K562 (cell line): ENCODE measurements around the gene CTSD. TPM values are rescaled to one million over a fixed set of nuclear protein-coding genes. Genes with fewer than 3 reads are reported as not detected.

Source experiments
- FUS ChIP-seq: fragments of 200-400 bp; formaldehyde crosslinking; optimal IDR thresholded peaks from 2 replicates; pipeline ENCODE3; 2017; ENCODE audit warnings: low read depth, low read length
- IFI16 ChIP-seq: fragments of 250-450 bp; sonication (Bioruptor Pico); IDR thresholded peaks from 2 replicates; pipeline ENCODE4 v2.1.2; 2022; ENCODE audit warnings: mild to moderate bottlenecking, inconsistent platforms
- NEUROD1 ChIP-seq: fragments of 150-350 bp; IDR thresholded peaks from 2 replicates; pipeline ENCODE4 v1.6.1; 2014; ENCODE audit warnings: borderline replicate concordance, low read length, low read depth; ENCODE audit not compliant: partially characterized antibody
- NR3C1 ChIP-seq: sonication (generic); formaldehyde crosslinking; IDR thresholded peaks from 2 replicates; pipeline ENCODE4 v1.8.1; 2022; ENCODE audit warnings: missing genetic modification reagents
- POLR2B ChIP-seq: fragments of 450-650 bp; IDR thresholded peaks from 2 replicates; pipeline ENCODE4 v1.6.1; 2018; ENCODE audit warnings: low read depth; ENCODE audit not compliant: partially characterized antibody
- PRPF4 ChIP-seq: fragments of 200-400 bp; formaldehyde crosslinking; IDR thresholded peaks from one replicate; pipeline ENCODE4 v1.6.1; 2017; ENCODE audit warnings: low read length, low read depth, mild to moderate bottlenecking; ENCODE audit not compliant: insufficient read depth, poor library complexity, severe bottlenecking
- SMARCA4 ChIP-seq: fragments of 450-650 bp; IDR thresholded peaks from 2 replicates; pipeline ENCODE4 v1.6.1; 2016
- TBL1XR1 ChIP-seq, 2 experiments: IDR thresholded peaks; 2 replicates each; pipeline ENCODE4 v1.6.1; 2012; ENCODE audit warnings: improper control_type of control experiment in 2 of 2, low read length in 2 of 2, mild to moderate bottlenecking in 1 of 2
- THRAP3 ChIP-seq: fragments of 450-650 bp; IDR thresholded peaks from 2 replicates; pipeline ENCODE4 v1.6.1; 2016; ENCODE audit warnings: mild to moderate bottlenecking, inconsistent platforms, borderline replicate concordance
- ZNF280B ChIP-seq: fragments of 250-450 bp; sonication (Bioruptor Pico); IDR thresholded peaks from 2 replicates; pipeline ENCODE4 v1.5.1; 2021; ENCODE audit warnings: mild to moderate bottlenecking
- ZNF316 ChIP-seq: fragments of 450-650 bp; IDR thresholded peaks from 2 replicates; pipeline ENCODE4 v1.6.1; 2016
- ZNF445 ChIP-seq: fragments of 250-450 bp; sonication (Bioruptor Pico); IDR thresholded peaks from 2 replicates; pipeline ENCODE4 v1.4.0; 2020; ENCODE audit warnings: low read depth, mild to moderate bottlenecking, moderate library complexity
- ZNF561 ChIP-seq: fragments of 450-650 bp; formaldehyde crosslinking; conservative IDR thresholded peaks from 2 replicates; pipeline ENCODE4 v1.4.0; 2020; ENCODE audit warnings: mild to moderate bottlenecking, moderate library complexity
- ZNF695 ChIP-seq: fragments of 450-650 bp; formaldehyde crosslinking; IDR thresholded peaks from 2 replicates; pipeline ENCODE4 v1.4.0; 2020; ENCODE audit warnings: mild to moderate bottlenecking, moderate library complexity
- polyA plus RNA-seq, 8 experiments: library from polyadenylated mRNA; depleted of rRNA in 4 of 8; stranded (reverse) in 5 of 8; unstranded in 3 of 8; fragments of >200 nt; fragmentation: Nextera tagmentation in 2 of 8; fragmentation: Illumina TruSeq in 1 of 8; extraction: Ambion mirVana in 2 of 8; extraction: Trizol in 1 of 8; gene quantifications; 2 replicates each; pipeline versions ENCODE4 v1.2.1 to v1.2.3, GENCODE V29; 2011 to 2014; ENCODE audit warnings: inconsistent platforms in 1 of 8, missing spikeins in 1 of 8
- total RNA-seq, 7 experiments: library from RNA; depleted of rRNA in 6 of 7; stranded (reverse); fragments of >200 nt in 6 of 7; fragmentation: Illumina TruSeq in 2 of 7; extraction: Trizol in 2 of 7; gene quantifications; 2 replicates each; pipeline versions ENCODE4 v1.2.1 to v1.2.3, GENCODE V29; 2011 to 2021; ENCODE audit warnings: low replicate concordance in 1 of 7
- TF ChIP-seq, protein P1 (sequence below): fragments of 450-650 bp; IDR thresholded peaks from 2 replicates; pipeline ENCODE4 v1.6.1; 2016; ENCODE audit warnings: mild to moderate bottlenecking, moderate library complexity

CTSD gene
- total and polyA plus RNA-seq, 9 of the 15 experiments (the other 6 are each of a cell fraction or from before 2014, with no cell fraction given), result 1.0 to 112 (median 40.9) TPM

DNA sequence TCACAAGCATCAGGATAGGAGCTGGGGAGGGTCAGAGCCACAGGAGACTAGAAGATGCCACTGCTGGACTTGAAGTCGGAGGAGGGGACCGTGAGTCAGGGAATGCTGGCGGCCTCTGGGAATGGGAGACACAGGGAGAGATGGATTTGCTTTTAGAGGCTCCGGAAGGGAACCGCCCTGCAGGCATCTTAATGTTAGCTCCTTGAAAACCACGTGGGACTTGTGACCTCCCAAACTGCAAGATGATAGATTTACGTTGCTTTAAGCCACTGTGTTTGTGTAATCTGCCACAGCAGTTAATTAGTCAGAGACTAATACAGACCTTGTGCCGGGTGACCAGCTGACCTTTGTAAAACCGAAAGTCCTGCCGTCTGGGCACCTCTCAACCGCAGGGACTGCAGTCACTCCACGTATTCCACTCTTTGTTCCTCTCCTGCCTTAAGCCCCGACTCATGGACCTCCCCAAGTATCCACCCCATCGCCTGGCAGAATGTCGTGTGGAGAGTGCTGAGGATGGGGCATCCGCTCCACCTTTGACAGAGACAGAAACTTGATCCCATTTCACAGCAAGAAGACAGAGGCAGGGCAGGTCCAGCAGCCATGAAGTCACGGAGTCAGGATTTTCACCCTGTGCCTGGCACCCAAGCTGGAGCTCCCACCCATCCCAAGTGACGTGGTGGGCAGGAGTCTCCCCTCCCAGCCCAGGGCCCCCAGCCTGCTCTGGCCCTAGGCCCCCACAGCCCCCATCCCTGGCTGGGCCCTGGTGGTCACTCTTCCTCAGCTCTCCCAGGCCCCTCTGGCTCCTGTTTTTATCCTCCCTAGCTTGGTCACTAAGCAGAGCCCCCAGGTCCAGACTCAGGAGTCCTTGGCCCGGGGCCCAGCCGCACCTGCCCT, 19.4 kb upstream of the CTSD start (continued):
- TF ChIP-seq, protein P1, sequence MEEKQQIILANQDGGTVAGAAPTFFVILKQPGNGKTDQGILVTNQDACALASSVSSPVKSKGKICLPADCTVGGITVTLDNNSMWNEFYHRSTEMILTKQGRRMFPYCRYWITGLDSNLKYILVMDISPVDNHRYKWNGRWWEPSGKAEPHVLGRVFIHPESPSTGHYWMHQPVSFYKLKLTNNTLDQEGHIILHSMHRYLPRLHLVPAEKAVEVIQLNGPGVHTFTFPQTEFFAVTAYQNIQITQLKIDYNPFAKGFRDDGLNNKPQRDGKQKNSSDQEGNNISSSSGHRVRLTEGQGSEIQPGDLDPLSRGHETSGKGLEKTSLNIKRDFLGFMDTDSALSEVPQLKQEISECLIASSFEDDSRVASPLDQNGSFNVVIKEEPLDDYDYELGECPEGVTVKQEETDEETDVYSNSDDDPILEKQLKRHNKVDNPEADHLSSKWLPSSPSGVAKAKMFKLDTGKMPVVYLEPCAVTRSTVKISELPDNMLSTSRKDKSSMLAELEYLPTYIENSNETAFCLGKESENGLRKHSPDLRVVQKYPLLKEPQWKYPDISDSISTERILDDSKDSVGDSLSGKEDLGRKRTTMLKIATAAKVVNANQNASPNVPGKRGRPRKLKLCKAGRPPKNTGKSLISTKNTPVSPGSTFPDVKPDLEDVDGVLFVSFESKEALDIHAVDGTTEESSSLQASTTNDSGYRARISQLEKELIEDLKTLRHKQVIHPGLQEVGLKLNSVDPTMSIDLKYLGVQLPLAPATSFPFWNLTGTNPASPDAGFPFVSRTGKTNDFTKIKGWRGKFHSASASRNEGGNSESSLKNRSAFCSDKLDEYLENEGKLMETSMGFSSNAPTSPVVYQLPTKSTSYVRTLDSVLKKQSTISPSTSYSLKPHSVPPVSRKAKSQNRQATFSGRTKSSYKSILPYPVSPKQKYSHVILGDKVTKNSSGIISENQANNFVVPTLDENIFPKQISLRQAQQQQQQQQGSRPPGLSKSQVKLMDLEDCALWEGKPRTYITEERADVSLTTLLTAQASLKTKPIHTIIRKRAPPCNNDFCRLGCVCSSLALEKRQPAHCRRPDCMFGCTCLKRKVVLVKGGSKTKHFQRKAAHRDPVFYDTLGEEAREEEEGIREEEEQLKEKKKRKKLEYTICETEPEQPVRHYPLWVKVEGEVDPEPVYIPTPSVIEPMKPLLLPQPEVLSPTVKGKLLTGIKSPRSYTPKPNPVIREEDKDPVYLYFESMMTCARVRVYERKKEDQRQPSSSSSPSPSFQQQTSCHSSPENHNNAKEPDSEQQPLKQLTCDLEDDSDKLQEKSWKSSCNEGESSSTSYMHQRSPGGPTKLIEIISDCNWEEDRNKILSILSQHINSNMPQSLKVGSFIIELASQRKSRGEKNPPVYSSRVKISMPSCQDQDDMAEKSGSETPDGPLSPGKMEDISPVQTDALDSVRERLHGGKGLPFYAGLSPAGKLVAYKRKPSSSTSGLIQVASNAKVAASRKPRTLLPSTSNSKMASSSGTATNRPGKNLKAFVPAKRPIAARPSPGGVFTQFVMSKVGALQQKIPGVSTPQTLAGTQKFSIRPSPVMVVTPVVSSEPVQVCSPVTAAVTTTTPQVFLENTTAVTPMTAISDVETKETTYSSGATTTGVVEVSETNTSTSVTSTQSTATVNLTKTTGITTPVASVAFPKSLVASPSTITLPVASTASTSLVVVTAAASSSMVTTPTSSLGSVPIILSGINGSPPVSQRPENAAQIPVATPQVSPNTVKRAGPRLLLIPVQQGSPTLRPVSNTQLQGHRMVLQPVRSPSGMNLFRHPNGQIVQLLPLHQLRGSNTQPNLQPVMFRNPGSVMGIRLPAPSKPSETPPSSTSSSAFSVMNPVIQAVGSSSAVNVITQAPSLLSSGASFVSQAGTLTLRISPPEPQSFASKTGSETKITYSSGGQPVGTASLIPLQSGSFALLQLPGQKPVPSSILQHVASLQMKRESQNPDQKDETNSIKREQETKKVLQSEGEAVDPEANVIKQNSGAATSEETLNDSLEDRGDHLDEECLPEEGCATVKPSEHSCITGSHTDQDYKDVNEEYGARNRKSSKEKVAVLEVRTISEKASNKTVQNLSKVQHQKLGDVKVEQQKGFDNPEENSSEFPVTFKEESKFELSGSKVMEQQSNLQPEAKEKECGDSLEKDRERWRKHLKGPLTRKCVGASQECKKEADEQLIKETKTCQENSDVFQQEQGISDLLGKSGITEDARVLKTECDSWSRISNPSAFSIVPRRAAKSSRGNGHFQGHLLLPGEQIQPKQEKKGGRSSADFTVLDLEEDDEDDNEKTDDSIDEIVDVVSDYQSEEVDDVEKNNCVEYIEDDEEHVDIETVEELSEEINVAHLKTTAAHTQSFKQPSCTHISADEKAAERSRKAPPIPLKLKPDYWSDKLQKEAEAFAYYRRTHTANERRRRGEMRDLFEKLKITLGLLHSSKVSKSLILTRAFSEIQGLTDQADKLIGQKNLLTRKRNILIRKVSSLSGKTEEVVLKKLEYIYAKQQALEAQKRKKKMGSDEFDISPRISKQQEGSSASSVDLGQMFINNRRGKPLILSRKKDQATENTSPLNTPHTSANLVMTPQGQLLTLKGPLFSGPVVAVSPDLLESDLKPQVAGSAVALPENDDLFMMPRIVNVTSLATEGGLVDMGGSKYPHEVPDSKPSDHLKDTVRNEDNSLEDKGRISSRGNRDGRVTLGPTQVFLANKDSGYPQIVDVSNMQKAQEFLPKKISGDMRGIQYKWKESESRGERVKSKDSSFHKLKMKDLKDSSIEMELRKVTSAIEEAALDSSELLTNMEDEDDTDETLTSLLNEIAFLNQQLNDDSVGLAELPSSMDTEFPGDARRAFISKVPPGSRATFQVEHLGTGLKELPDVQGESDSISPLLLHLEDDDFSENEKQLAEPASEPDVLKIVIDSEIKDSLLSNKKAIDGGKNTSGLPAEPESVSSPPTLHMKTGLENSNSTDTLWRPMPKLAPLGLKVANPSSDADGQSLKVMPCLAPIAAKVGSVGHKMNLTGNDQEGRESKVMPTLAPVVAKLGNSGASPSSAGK, result no peak
- TF ChIP-seq ZNF445 (CRISPR knock-in tag), result no peak
- TF ChIP-seq SMARCA4, result no peak
- TF ChIP-seq ZNF316, result no peak
- TF ChIP-seq ZNF561 (CRISPR knock-in tag), result no peak
- TF ChIP-seq TBL1XR1 (IDR thresholded peaks at IDR 0.05; ENCODE audit: low read length in 2 of 2), result no peak
- no peak for TF ChIP-seq NR3C1
- TF ChIP-seq IFI16 (CRISPR knock-in tag), result no peak
- no peak for TF ChIP-seq PRPF4
- no peak for TF ChIP-seq FUS
- TF ChIP-seq THRAP3, result no peak
- no peak for TF ChIP-seq POLR2B
- TF ChIP-seq ZNF280B (CRISPR knock-in tag), result no peak
- no peak for TF ChIP-seq NEUROD1
- TF ChIP-seq ZNF695 (CRISPR knock-in tag), result no peak
